Stimulated activated CD8-positive, alpha-beta memory T cell treated with anti-CD3 and anti-CD28 coated beads, Interleukin-2, amount 100 ng/mL, for 1 hour (primary cell): ENCODE data around the gene ESRP2.

Experiments used
- DNase-seq, 2 donors: peaks; one replicate each; pipeline ENCODE4 v3.0.0-alpha.2; 2020; ENCODE audit warnings: low read depth in 2 of 2

Gene ESRP2

DNA sequence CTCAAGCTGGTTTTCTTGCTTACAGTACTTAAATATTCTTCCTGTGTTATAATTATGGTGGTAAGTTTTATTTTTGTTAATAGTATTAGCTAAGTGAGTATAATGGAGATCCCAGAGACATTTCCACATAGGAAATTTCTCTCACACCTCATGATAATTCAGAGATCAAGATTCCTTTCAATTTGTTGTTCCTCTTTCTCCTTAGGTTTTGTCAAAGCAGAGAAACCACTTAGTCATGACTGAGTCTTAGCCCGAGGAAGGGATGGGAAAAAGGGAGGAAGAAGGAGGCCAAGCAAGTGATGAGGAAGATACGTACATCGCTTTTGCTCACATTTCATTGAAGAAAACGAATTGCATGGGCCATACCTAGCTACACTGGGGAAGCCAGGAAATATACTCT, 18.4 kb downstream of the ESRP2 start:
- DNase-seq, result no peak

DNA sequence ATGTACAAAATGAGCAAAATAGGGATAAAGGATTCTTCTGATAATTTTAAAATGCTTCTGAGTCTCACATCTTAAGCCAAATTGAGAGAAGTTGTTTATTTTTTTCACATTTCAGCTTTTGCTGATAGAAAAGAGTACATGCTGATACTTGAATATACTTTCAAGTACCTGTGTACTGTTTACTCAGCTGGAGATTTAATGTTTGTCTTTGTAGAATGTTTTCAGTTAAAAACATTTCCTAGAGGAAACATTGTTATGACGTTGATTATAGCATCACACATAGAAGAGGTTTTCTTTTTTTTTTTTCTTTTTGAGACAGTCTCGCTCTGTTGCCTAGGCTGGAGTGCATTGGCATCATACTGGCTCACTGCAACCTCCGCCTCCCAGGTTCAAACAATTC, 19.7 kb downstream of the ESRP2 start:
- DNase-seq, result no peak

DNA sequence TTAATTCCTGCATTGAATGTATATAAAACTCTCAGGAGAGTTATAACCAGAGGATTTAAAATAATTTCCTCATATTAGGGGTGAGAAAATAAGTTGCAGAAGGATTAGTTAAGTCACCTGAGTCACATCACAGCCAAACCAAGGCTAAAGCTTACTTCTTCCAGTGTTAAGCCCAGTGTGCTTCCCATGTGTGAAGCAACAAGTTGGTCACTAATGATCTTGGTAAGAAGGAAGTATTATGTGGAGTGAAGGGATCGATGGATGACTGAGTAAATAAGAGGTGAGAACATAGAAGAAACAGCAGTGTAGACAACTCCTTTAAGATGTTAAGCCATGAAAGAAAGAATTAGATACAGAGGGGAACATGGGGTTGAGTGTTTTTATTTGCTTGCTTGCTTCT, 20.6 kb downstream of the ESRP2 start:
- DNase-seq, result no peak

DNA sequence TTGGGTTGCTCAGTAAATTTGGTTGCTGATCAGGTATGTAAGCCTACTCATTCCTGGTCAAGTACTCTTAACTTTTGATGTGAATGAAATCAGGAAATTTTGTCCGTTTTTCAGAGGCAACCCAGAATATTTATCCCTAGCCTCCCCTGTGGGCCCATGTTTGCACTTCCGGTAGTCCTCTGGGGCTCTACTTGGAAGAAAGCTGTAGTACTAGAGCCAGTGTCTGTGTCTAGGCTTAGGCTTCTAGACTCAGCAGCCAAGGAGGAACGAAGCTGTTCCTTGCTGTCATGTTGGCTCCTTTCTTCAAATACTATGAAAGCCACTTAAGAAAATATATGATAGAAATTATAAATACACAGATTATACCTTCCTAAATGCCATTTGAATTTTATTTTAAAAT, 21.2 kb downstream of the ESRP2 start:
- no peak for DNase-seq

DNA sequence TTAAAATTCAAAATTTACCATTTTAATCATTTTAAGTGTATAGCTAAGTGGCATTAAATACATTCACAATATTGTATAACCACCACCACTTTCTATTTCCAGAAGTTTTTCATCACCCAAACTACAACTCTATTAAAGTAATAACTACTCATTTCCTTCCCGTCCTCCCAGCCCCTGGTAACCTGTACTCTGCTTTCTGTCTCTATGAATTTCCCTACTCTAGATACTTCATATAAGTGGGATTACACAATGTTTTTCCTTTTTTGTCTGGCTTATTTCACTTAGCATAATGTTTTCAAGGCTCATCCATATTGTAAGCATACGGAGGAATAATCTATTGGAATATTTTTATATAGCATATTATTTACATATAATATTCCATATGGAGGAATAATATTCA, 29.7 kb downstream of the ESRP2 start:
- DNase-seq, result no peak

DNA sequence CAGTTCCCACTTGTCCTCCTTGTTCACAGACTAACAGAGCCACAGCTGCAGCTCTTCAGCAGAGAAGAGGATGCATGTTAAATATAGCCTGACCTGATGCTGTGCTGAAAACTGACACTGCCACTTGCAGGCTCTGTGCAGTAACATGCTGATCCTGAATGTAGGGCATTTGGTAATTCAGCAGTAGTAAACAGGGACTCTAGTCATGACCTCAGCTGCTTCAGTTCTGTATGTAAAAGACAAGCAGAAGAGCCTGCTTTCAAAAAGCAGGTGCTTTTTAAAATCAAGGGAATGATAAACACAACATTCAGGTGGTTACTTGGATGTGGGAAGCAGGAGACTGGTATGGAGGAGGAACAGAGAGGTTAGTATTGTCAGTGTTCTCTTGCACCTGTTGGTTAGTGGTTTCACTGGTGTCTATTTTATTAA, 33.8 kb downstream of the ESRP2 start:
- no peak for DNase-seq

DNA sequence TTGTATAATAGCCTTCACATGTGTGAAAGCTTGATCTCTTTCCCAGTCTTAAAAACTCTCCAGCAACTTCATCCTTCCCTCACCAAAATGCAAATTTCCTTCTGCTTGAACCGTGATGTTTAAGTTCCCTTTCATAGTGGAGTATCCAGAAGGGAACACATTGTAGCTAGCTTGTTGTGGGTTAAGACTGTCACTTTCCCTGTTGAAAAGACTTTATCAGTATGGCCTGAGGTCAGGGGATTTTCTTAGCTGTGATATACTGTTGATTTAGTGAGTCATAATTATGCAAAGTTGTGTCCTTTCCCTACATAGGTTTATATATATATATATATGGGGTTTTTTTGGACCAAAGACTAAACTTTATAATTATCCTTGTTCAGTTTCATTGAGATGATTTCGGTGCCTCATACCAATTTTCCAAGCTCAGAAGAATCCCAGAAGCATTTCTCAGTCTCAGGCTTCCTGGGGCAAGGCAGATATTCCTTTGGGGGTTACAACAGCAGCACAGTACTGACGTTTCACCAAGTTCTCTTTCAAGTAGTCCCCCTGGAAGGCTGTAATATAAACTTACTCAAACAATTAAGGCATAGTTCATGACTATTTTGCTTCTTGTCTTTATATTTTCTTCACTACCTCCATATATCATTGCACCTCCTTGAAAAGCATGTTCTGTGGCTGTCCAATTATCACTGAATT, 35.7 kb downstream of the ESRP2 start:
- no peak for DNase-seq

DNA sequence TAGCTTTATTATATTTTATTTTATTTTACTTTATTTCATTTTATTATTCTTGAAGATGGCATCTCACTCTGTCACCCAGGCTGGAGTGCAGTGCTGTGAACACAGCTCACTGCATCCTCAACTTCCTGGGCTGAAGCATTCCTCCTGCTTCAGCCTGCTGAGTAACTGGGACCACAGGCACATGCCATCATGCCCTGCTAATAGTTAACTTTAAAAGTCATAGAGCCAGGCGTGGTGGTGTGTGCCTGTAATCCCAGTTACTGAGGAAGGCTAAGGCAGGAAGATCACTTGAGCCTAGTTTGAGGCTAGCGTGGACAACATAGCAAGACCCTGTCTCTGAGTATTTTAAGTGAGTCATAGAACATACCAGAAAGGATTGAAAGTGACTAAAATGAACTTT, 38.7 kb downstream of the ESRP2 start:
- DNase-seq, result no peak

DNA sequence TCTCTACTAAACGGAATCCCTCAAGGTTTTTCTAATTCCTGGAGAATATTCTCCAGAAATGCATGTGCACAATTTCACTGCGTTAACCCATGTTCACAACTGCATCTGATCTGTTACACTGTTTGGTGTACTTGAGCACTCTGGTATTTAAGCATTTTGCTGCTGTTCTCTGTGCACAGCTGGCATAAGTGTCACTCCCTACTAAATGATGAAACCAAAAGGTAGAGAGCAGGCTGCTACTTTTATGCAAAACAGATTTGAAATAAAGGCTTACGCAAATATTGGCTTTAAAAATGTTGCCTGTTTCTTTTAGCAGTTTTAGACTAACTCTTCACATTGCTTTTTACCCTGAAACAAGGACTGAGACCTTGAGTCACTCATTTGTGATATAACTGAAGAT, 41.7 kb downstream of the ESRP2 start:
- DNase-seq, result no peak

DNA sequence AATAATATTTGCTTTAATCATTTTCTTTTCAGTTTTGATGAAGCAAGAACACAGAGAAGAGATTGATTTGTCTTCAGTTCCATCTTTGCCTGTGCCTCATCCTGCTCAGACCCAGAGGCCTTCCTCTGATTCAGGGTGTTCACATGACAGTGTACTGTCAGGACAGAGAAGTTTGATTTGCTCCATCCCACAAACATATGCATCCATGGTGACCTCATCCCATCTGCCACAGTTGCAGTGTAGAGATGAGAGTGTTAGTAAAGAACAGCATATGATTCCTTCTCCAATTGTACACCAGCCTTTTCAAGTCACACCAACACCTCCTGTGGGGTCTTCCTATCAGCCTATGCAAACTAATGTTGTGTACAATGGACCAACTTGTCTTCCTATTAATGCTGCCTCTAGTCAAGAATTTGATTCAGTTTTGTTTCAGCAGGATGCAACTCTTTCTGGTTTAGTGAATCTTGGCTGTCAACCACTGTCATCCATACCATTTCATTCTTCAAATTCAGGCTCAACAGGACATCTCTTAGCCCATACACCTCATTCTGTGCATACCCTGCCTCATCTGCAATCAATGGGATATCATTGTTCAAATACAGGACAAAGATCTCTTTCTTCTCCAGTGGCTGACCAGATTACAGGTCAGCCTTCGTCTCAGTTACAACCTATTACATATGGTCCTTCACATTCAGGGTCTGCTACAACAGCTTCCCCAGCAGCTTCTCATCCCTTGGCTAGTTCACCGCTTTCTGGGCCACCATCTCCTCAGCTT, 45.0 kb downstream of the ESRP2 start:
- no peak for DNase-seq

DNA sequence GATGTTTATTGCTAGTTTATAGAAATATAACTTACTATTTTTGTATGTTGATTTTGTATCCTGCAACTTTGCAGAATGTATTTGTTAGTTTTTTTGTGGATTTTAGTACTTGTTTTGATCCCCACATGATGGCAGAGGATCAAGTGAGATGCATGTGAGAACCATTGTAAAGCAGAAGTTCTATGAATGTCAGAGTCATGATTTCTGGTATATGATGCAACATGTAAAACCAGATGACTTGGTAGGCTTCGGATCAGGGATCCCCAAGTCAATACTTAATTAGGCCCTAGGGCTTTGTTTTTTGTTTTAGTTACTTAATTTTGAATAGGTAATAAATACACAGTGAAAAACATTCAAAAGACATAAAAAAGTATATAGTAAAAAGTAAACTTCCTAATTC, 45.8 kb downstream of the ESRP2 start:
- no peak for DNase-seq

DNA sequence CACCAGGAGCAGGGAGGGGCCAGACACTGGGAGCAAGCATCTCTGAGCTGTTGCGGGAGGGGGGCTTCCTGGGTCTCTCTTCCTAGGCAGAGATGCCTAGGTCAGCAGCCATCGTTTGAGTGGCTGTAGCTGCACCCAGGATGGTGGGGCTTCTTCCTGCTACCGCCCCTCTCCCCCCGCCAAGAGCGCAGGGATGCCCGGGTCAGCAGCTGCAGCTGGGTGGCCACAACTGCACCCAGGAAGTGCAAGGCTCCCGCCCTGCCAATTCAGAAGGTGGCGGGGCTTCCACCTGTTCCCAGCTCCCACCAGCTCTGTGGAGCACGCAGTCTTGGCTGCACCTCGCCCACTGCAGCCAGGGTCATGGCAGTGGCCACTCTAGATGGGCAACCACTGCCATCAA, 47.8 kb downstream of the ESRP2 start:
- no peak for DNase-seq

DNA sequence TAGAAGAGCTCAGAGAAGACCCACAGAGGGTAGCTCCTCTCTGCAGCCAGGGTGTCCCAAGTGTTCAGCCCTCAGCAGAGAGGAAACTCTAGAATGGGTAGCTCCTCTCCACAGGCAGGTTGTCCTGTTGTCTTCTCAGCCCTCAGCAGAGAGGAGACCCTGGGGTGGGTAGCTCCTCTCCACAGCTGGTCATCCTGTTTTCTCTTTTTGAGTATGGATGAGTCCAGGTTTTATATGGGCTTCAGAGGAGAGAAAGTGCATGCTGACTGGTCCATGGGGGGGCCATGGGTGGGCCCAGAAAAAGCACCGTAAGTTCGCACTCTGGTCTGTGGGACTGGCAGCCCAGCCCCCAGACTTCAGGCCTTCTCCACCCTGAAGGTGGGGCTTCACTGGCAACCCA, 48.4 kb downstream of the ESRP2 start:
- no peak for DNase-seq

DNA sequence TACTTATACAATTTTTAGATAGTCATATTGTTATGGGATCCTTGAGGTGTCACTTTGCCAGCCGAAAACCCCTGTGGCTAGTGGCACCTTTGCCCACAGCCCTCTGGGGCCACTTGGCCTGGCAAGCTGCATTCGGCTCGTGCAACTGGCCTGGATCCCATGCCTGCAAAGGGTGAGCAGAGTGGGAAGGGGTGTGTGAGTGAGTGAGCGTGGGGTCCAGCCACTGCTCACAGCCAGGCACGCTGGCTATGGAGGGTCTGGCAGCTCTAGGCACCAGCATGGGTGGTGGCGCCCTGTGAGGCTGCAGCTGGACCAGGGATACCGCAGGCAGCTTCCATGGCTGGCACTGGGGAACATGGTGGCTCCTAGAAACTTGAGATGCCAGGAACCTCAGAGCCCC, 49.0 kb downstream of the ESRP2 start:
- DNase-seq, result no peak

DNA sequence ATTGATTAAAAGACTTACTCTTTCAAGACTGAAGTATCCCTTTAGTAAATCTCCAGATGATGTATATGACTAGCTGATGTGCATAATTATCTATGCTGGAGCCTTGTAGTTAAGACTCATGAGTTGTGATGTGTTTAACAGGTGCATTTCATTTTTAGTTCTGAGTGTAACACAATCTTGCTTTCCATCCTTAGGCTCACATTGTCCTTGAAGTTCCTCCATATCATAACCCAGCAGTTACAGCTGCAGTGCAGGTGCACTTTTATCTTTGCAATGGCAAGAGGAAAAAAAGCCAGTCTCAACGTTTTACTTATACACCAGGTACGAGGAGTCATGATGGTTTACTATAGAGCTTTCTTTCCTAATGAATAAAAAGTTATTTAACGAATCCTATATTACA, 52.9 kb downstream of the ESRP2 start:
- no peak for DNase-seq

DNA sequence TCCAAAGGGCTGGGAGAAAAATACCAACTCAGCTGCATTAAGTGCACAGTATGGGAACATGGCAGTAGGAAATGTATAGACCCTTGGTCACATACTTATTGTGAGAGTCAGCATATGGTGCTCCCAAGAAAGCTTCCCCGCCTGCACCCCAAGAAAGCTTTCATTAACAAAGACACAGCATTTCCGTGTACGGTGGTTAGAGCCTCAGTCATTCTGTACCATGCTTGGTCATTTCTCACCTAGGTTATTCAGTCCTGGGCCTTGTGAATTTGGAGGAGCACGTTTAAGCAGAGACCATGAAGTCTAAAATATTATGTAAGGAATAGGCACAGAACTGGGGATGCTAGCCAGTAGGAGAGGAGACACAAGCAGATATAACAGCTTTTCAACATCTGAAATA, 56.1 kb downstream of the ESRP2 start:
- DNase-seq, result no peak

DNA sequence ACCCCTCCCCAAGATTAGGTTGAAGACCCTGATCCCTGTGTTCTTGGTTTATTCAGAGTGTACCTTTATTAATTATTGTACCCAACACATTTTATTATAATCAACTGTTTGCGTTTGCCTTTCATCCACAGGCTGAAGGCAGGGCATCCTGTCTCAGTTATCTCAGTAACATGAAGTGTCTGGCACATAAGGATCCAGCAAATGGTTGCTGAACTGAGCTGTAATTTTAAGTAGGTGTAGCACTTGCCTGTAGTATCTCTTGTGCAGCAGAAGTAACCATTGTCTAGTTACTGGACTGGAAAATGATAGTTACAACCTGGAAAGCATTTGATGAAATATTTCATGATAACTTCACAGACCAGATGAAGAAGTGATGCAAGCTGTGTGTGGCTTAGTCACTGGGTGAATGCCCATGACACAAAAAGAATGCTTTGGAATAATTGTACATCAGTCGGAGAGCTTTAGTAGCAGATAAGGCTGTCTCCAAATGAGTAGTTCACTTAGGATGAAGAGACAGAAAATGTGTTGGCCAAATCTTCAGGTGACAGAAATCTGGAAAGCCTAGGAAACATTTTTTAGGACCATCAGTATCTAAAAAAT, 56.6 kb downstream of the ESRP2 start:
- no peak for DNase-seq
